ENCODE data around the gene CCDC157. TPM values are rescaled to one million over a fixed set of nuclear protein-coding genes. Genes with fewer than 3 reads are reported as not detected.

The CCDC157 gene
- total RNA-seq, 2 experiments from 2014 or later, result 2.5 to 2.6 TPM

DNA sequence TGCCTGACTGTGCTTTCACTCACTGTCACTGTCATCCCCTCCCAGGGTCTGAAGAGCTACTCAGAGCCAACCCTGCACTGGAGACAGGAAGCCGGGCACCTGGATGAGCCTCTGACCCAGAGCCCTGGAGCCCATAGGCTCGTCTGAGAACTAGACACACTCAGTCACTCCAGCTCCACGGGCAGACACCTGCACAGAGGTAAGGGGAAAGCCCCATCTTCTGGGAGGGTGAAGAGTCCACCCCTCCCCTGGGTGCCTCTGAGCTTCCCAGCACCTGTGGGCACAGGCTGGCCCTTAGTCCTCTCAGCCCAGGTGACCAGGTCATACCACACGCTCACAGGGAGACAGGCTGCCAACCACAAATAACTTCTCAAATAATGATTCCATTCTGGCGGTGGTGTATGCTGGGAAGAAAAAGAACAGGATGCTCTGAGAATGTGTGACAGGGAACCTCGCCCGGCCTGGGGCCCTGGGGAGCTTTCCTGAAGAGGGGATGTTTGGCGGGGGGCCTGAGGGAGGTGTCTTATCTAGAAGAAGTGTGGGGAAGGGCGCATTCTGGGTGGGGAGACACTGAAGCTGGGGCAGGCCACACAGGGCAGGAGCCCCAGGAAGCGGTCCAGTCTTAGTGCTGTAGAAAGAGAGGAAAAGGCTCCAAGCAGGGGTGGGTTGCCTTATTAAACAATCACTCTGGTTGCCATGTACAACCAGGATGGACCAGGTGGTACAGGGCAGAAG is 5.3 kb downstream of the CCDC157 start:
- Mint-ChIP-seq H3K9me3 (no peaks in the 10 kb centered on the region), H3K27ac (no peak overlapping the region), H3K4me3 (no peak overlapping the region), H3K27me3 (no peaks in the 10 kb centered on the region), H3K36me3 (peaks cover 2% of the 10 kb centered on the region), H3K4me1 (peaks cover 9% of the 10 kb centered on the region)
- no peak for DNase-seq

DNA sequence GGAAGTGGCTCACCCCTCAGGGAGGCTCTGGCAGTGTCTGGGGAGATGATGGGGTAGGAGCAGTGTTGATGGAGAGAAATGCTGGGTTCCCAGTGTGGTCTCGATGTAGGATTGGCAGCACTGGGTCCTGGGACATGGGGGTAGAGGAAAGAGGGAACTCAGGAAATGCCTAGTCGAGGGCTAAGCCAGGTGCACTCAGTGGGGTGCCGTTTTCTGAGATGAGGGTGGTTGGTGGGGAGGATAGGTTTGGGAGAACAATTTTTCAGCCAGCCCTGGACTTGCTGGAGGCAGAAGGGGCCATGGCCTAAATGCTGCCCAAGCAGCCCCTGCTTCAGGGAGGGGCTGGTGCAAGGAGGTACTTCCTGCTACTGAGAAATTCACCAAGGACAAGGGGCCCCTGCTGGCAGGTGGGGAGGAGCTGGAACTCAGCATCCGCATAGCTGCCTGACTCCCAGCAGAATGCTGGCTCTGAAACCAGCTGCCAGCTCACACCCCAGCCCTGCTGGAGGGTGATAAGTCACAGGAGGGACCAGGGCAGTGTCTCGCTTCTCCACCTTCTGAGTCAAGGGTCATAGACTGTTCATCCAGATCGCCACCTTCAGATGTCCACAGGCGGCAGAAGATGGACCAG is 6.0 kb downstream of the CCDC157 start:
- Mint-ChIP-seq H3K4me1 (peaks cover 5% of the 10 kb centered on the region), H3K27ac (no peak overlapping the region), H3K4me3 (no peak overlapping the region), H3K9me3 (no peaks in the 10 kb centered on the region), H3K36me3 (peaks cover 2% of the 10 kb centered on the region), H3K27me3 (no peaks in the 10 kb centered on the region)
- DNase-seq, result no peak

GRCh38 chr22:30365891-30366290 is 9.1 kb downstream of the CCDC157 start:
- H3K27me3 Mint-ChIP-seq, result no peaks in the 10 kb centered on the region
- no peaks in the 10 kb centered on the region for H3K9me3 Mint-ChIP-seq
- no peak overlapping the region for H3K4me3 Mint-ChIP-seq
- H3K4me1 Mint-ChIP-seq, result no peaks in the 10 kb centered on the region
- no peaks in the 10 kb centered on the region for H3K36me3 Mint-ChIP-seq
- H3K27ac Mint-ChIP-seq, result no peak overlapping the region
- no peak for DNase-seq

DNA sequence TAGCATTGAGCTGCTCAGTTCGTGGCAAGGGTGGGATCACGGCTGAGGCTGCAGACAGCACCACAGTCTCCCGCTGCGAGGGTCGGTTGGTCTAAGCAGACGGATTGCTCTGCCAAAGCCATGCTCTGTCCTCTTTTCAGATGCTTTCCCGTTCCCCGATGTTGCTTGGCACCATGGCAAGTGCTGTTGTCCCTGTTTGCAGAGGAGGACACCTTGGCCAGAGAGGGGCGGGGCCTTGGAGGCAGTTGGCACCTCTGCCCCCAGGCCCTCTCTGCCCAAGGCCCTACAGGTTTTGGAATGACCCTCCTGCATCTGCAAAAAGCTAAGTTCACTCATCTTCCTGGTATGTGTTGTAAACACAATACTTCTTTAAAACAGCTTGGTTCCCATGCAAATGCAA is 11.6 kb downstream of the CCDC157 start:
- H3K27ac Mint-ChIP-seq, result no peak overlapping the region
- no peak overlapping the region for H3K4me3 Mint-ChIP-seq
- no peaks in the 10 kb centered on the region for H3K4me1 Mint-ChIP-seq
- H3K9me3 Mint-ChIP-seq, result no peaks in the 10 kb centered on the region
- DNase-seq, result no peak
- H3K27me3 Mint-ChIP-seq, result no peaks in the 10 kb centered on the region
- H3K36me3 Mint-ChIP-seq, result no peaks in the 10 kb centered on the region

- Mint-ChIP-seq H3K27me3 (no peaks in the 10 kb centered on the region), H3K36me3 (no peaks in the 10 kb centered on the region), H3K27ac (no peak overlapping the region), H3K4me1 (no peaks in the 10 kb centered on the region), H3K4me3 (no peak overlapping the region), H3K9me3 (no peaks in the 10 kb centered on the region)
- DNase-seq, result no peak
These were observed 13.9 kb downstream of the CCDC157 start for GRCh38 chr22:30370641-30371230.

- Mint-ChIP-seq H3K36me3 (no peaks in the 10 kb centered on the region), H3K27ac (no peak overlapping the region), H3K4me3 (no peak overlapping the region), H3K4me1 (no peaks in the 10 kb centered on the region), H3K9me3 (no peaks in the 10 kb centered on the region), H3K27me3 (no peaks in the 10 kb centered on the region)
- no peak for DNase-seq
These were observed 14.5 kb downstream of the CCDC157 start for GRCh38 chr22:30371321-30371720.

DNA sequence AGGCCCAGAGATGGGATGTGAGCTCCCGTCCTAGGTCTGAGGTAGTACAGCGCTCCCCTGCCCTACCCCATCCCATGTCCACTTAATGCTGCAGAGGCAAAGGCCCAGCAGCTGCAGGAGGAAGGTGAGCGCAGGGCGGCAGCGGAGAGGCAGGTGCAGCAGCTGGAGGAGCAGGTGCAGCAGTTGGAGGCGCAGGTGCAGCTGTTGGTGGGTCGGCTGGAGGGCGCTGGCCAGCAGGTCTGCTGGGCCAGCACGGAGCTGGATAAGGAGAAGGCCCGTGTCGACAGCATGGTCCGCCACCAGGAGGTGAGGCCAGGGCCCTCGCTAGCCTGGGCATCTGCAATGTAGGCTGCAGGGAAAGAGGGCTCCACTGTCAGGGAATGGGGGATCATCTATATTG is 15.2 kb downstream of the CCDC157 start:
- Mint-ChIP-seq H3K27ac (no peak overlapping the region), H3K9me3 (no peaks in the 10 kb centered on the region), H3K4me3 (no peak overlapping the region), H3K4me1 (no peaks in the 10 kb centered on the region), H3K27me3 (no peaks in the 10 kb centered on the region), H3K36me3 (no peaks in the 10 kb centered on the region)
- no peak for DNase-seq

DNA sequence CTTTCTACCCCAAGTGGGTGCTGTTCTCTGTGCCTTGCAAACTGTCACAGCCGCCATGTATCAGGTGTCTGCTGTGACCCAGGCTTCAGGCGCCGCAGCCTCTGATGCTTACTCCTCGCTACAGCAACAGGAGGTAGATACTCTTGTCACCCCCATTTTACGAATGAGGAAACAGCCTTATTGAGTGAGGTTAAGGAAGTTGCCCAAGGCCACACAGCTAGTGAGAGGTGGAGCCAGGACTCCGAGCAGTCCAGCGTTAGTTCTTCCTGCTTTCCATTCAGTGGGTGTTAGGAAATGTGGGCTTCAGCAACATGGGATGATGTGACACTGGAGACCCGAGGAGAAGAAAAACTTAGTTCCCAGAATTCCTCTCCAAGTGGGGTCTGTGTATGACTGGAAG is 16.1 kb downstream of the CCDC157 start:
- no peak for DNase-seq
- no peaks in the 10 kb centered on the region for H3K36me3 Mint-ChIP-seq
- no peaks in the 10 kb centered on the region for H3K9me3 Mint-ChIP-seq
- no peak overlapping the region for H3K27ac Mint-ChIP-seq
- no peaks in the 10 kb centered on the region for H3K4me1 Mint-ChIP-seq
- H3K4me3 Mint-ChIP-seq, result no peak overlapping the region
- no peaks in the 10 kb centered on the region for H3K27me3 Mint-ChIP-seq

- DNase-seq, result no peak
- Mint-ChIP-seq H3K9me3 (no peaks in the 10 kb centered on the region), H3K27me3 (no peaks in the 10 kb centered on the region), H3K4me3 (no peak overlapping the region), H3K4me1 (no peaks in the 10 kb centered on the region), H3K27ac (no peak overlapping the region), H3K36me3 (no peaks in the 10 kb centered on the region)
These were observed 16.8 kb downstream of the CCDC157 start for GRCh38 chr22:30373331-30374325.

- Mint-ChIP-seq H3K4me3 (no peak overlapping the region), H3K4me1 (no peaks in the 10 kb centered on the region), H3K27ac (no peak overlapping the region), H3K36me3 (no peaks in the 10 kb centered on the region), H3K27me3 (no peaks in the 10 kb centered on the region), H3K9me3 (no peaks in the 10 kb centered on the region)
- no peak for DNase-seq
These were observed 18.6 kb downstream of the CCDC157 start for GRCh38 chr22:30375312-30375849.

GRCh38 chr22:30380011-30380410 is 23.2 kb downstream of the CCDC157 start:
- no peak overlapping the region for H3K27ac Mint-ChIP-seq
- no peaks in the 10 kb centered on the region for H3K9me3 Mint-ChIP-seq
- H3K4me1 Mint-ChIP-seq, result peaks cover 3% of the 10 kb centered on the region
- H3K36me3 Mint-ChIP-seq, result no peaks in the 10 kb centered on the region
- no peak overlapping the region for H3K4me3 Mint-ChIP-seq
- H3K27me3 Mint-ChIP-seq, result no peaks in the 10 kb centered on the region
- no peak for DNase-seq

DNA sequence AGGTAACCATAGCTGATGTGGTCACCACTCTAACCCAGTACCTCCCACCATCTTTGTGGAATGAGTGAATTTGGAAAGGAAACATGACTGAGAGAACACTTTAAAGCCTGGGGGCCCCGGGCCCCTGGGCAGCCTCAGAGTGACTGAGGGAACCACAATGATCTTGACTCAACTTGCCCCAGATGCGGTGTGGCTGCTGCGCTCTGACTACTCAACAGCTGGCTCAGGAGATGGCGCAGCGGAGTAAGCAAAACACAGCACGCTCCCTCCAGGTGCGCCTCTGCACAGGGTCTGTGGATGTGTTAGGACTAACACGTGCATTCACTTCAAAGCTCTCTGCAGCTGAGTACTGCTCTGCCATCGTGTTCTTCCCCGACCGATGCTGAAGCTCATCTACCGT is 24.5 kb downstream of the CCDC157 start:
- H3K4me3 Mint-ChIP-seq, result no peak overlapping the region
- no peaks in the 10 kb centered on the region for H3K36me3 Mint-ChIP-seq
- H3K27ac Mint-ChIP-seq, result no peak overlapping the region
- no peaks in the 10 kb centered on the region for H3K27me3 Mint-ChIP-seq
- H3K4me1 Mint-ChIP-seq, result peaks cover 3% of the 10 kb centered on the region
- no peaks in the 10 kb centered on the region for H3K9me3 Mint-ChIP-seq
- DNase-seq, result no peak

- DNase-seq, result no peak
- peaks cover 3% of the 10 kb centered on the region for H3K4me1 Mint-ChIP-seq
- no peak overlapping the region for H3K4me3 Mint-ChIP-seq
- H3K27ac Mint-ChIP-seq, result no peak overlapping the region
- H3K27me3 Mint-ChIP-seq, result no peaks in the 10 kb centered on the region
- no peaks in the 10 kb centered on the region for H3K36me3 Mint-ChIP-seq
- no peaks in the 10 kb centered on the region for H3K9me3 Mint-ChIP-seq
These were observed 25.5 kb downstream of the CCDC157 start for GRCh38 chr22:30382340-30382739.

GRCh38 chr22:30383061-30383460 is 26.3 kb downstream of the CCDC157 start:
- Mint-ChIP-seq H3K36me3 (no peaks in the 10 kb centered on the region), H3K4me1 (peaks cover 6% of the 10 kb centered on the region), H3K27me3 (no peaks in the 10 kb centered on the region), H3K9me3 (no peaks in the 10 kb centered on the region), H3K4me3 (no peak overlapping the region), H3K27ac (no peak overlapping the region)
- DNase-seq, result no peak

DNA sequence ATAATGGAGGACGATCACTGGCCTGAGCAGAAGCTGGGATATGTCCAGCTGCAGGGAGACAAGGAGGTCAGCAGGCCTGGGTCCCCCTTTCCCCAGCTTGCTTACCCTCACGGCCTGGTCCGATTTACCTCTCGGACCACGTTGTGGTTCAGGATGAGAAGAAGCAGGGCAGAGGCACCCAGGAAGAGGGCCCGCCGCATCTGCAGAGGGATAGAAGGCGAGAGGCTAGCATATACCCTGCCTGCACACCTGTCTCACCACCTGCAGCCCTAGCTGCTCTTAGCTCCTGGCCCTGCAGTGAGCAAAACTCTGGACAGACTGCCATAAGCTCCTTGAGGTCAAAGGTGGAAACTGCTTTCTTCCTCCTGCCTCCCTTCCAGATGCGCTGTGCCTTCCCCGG is 29.1 kb downstream of the CCDC157 start:
- Mint-ChIP-seq H3K9me3 (no peaks in the 10 kb centered on the region), H3K27ac (no peak overlapping the region), H3K27me3 (no peaks in the 10 kb centered on the region), H3K4me3 (peak overlapping the region; percentile 2), H3K36me3 (no peaks in the 10 kb centered on the region), H3K4me1 (peaks cover 6% of the 10 kb centered on the region)
- no peak for DNase-seq

Data from activated naive CD8-positive, alpha-beta T cell treated with anti-CD3 and anti-CD28 coated beads for 36 hours (primary cell).